ENCODE results near the gene GRK2.

- TF ChIP-seq CEBPB (IDR thresholded peaks at IDR 0.05) = no peak
- no peak for TF ChIP-seq RAD21 (IDR thresholded peaks at IDR 0.05; ENCODE audit: low read depth)
- no peak for TF ChIP-seq YY1 (IDR thresholded peaks at IDR 0.05; ENCODE audit: low read depth)
- TF ChIP-seq TAF1 (IDR thresholded peaks at IDR 0.05; ENCODE audit: low read depth) = no peak
- TF ChIP-seq REST (IDR thresholded peaks at IDR 0.05; ENCODE audit: low read depth) = no peak
- TF ChIP-seq USF1 (IDR thresholded peaks at IDR 0.05) = no peak
- no peak for TF ChIP-seq NFIC (IDR thresholded peaks at IDR 0.05)
- TF ChIP-seq MAX (IDR thresholded peaks at IDR 0.05) = no peak
- TF ChIP-seq CREB1 (IDR thresholded peaks at IDR 0.05; ENCODE audit: low read depth) = no peak
These were observed 38.5 kb upstream of the GRK2 start for GRCh38 chr11:67227726-67228125.
